ENCODE data around the gene ZBTB7B. TPM values are rescaled to one million over a fixed set of nuclear protein-coding genes. Genes with fewer than 3 reads are reported as not detected.

Gene ZBTB7B
- total RNA-seq, 4 donors from 2014 or later: 3.8 to 53.4 (median 11.9) TPM

GRCh38 chr1:154988058-154988954, 14.3 kb upstream of the ZBTB7B start:
- peaks cover 0 to 10% of the 10 kb centered on the region in 2 donors for H3K4me1 ChIP-seq
- intact Hi-C loops (cut with DNase I; ENCODE audit: low total_unique reads): no loop called here
- H3K4me3 ChIP-seq: no peak overlapping the region
- no peak for DNase-seq
- H3K36me3 ChIP-seq: no peaks in the 10 kb centered on the region
- no peaks in the 10 kb centered on the region for H3K9me3 ChIP-seq
- H3K27me3 ChIP-seq: no peaks in the 10 kb centered on the region
- no peak overlapping the region for H3K27ac ChIP-seq
- TF ChIP-seq, protein P1, sequence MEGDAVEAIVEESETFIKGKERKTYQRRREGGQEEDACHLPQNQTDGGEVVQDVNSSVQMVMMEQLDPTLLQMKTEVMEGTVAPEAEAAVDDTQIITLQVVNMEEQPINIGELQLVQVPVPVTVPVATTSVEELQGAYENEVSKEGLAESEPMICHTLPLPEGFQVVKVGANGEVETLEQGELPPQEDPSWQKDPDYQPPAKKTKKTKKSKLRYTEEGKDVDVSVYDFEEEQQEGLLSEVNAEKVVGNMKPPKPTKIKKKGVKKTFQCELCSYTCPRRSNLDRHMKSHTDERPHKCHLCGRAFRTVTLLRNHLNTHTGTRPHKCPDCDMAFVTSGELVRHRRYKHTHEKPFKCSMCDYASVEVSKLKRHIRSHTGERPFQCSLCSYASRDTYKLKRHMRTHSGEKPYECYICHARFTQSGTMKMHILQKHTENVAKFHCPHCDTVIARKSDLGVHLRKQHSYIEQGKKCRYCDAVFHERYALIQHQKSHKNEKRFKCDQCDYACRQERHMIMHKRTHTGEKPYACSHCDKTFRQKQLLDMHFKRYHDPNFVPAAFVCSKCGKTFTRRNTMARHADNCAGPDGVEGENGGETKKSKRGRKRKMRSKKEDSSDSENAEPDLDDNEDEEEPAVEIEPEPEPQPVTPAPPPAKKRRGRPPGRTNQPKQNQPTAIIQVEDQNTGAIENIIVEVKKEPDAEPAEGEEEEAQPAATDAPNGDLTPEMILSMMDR (IDR thresholded peaks at IDR 0.05): no peak
- no peak for TF ChIP-seq POLR2A (IDR thresholded peaks at IDR 0.05)

DNA sequence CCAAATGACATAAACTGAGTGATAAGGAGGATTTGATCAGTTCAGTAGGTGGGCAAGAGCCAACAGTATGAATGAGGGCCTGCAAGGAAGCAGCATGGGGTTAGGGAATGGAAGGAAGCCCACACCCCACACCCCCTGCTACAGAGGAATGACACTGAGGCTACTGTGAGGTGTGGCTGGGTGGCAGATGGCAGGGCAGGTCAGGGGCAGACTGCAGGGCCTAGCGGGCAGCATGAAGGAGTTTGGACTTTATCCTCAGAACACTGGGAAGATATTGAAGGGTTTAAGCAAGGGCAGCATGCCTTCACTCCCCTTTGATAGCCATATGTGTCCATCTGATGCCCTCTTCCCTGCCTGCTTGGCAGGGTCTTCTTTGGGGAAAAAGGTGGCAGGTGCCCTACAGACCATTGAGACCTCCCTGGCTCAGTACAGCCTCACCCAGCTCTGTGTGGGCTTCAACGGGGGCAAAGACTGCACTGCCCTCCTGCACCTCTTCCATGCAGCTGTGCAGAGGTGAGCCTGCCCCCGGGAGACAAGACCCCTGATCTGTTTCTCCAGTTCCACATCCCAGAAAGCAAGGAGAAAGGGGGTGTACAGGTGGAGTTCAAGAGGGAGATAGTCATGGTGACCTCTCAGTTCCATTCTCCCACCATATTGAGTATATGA, 13.3 kb upstream of the ZBTB7B start:
- H3K36me3 ChIP-seq: no peaks in the 10 kb centered on the region
- TF ChIP-seq POLR2A (IDR thresholded peaks at IDR 0.05): no peak
- TF ChIP-seq, protein P1 (IDR thresholded peaks at IDR 0.05): no peak

GRCh38 chr1:154990276-154990675, 12.3 kb upstream of the ZBTB7B start:
- peaks cover 0 to 3% of the 10 kb centered on the region in 2 donors for H3K4me1 ChIP-seq
- no peaks in the 10 kb centered on the region for H3K27me3 ChIP-seq
- H3K27ac ChIP-seq: no peak overlapping the region
- DNase-seq: no peak
- no peaks in the 10 kb centered on the region for H3K36me3 ChIP-seq
- no peak overlapping the region for H3K4me3 ChIP-seq
- no peak for TF ChIP-seq POLR2A (IDR thresholded peaks at IDR 0.05)
- TF ChIP-seq, protein P1 (IDR thresholded peaks at IDR 0.05): no peak
- intact Hi-C loops (cut with DNase I; ENCODE audit: low total_unique reads): no loop called here
- H3K9me3 ChIP-seq: no peaks in the 10 kb centered on the region

More for the DNA sequence above, 13.3 kb upstream of the ZBTB7B start:
- Histone ChIP-seq H3K27ac (no peak overlapping the region), H3K9me3 (no peaks in the 10 kb centered on the region), H3K4me3 (no peak overlapping the region), H3K4me1 (peaks cover 0 to 3% of the 10 kb centered on the region in 2 donors), H3K27me3 (no peaks in the 10 kb centered on the region)
- DNase-seq: no peak
- intact Hi-C loops (cut with DNase I; ENCODE audit: low total_unique reads): no loop called here

- intact Hi-C loops (cut with DNase I; ENCODE audit: low total_unique reads): no loop called here
- TF ChIP-seq, protein P1 (IDR thresholded peaks at IDR 0.05): no peak
- TF ChIP-seq POLR2A (IDR thresholded peaks at IDR 0.05): no peak
- Histone ChIP-seq H3K36me3 (no peaks in the 10 kb centered on the region), H3K27me3 (no peaks in the 10 kb centered on the region), H3K9me3 (no peaks in the 10 kb centered on the region), H3K4me3 (no peak overlapping the region), H3K4me1 (peaks cover 0 to 3% of the 10 kb centered on the region in 2 donors), H3K27ac (no peak overlapping the region)
- DNase-seq: no peak
Measured at GRCh38 chr1:154992721-154993571, 9.7 kb upstream of the ZBTB7B start.
